ENCODE measurements around the gene SFN. TPM values are rescaled to one million over a fixed set of nuclear protein-coding genes. Genes with fewer than 3 reads are reported as not detected.

SFN gene
- total RNA-seq, 1 experiment from 2014 or later, result 245 TPM

GRCh38 chr1:26913389-26913753 is 50.4 kb downstream of the SFN start (continued):
- no peak for TF ChIP-seq SRF (IDR thresholded peaks at IDR 0.05; ENCODE audit: low read depth)

Other genes with a start within 250 kb of the SFN start
- 62.8 TPM for gene ARID1A, start 167.1 kb upstream of the SFN start, total RNA-seq (2021; ENCODE audit: unreplicated experiment)
- gene PIGV, start 75.2 kb upstream of the SFN start, total RNA-seq (2021; ENCODE audit: unreplicated experiment), result 13.2 TPM
- gene ZDHHC18, start 36.5 kb upstream of the SFN start, total RNA-seq (2021; ENCODE audit: unreplicated experiment), result 24.4 TPM
- 37.2 TPM for gene GPN2, start 27.1 kb downstream of the SFN start, total RNA-seq (2021; ENCODE audit: unreplicated experiment)
- 14.8 TPM for gene GPATCH3, start 37.3 kb downstream of the SFN start, total RNA-seq (2021; ENCODE audit: unreplicated experiment)
- not detected for gene NR0B2, start 50.8 kb downstream of the SFN start, total RNA-seq (2021; ENCODE audit: unreplicated experiment)
- gene NUDC, start 58.6 kb downstream of the SFN start, total RNA-seq (2021; ENCODE audit: unreplicated experiment), result 119 TPM
- gene KDF1, start 97.3 kb downstream of the SFN start, total RNA-seq (2021; ENCODE audit: unreplicated experiment), result 23.0 TPM
- 76.9 TPM for gene TRNP1, start 130.5 kb downstream of the SFN start, total RNA-seq (2021; ENCODE audit: unreplicated experiment)
- gene TENT5B, start 149.7 kb downstream of the SFN start, total RNA-seq (2021; ENCODE audit: unreplicated experiment), result 5.7 TPM